Natural killer cell (primary cell): Measurements from ENCODE around the gene EXOC4. TPM values are rescaled to one million over a fixed set of nuclear protein-coding genes. Genes with fewer than 3 reads are reported as not detected.

Experiments
- ATAC-seq, 3 donors: fragments of 150-1000 bp in 2 of 3; fragments of 200-7000 bp in 1 of 3; cut with Tn5 transposase; 1 replicate in 1 of 3; 2 replicates in 2 of 3; pipeline ENCODE4 v1.10.0; 2021; ENCODE audit warnings: mild to moderate bottlenecking in 2 of 3, moderate library complexity in 2 of 3
- DNase-seq, 2 donors: peaks; one replicate each; pipeline versions ENCODE4 v3.0.0 to v3.0.0-alpha.2; 2013 to 2021; ENCODE audit warnings: mixed read lengths in 1 of 2
- H3K27ac ChIP-seq: one replicate; pipeline ENCODE4 v1.5.1; 2013; ENCODE audit warnings: mild to moderate bottlenecking, low read length
- H3K27me3 ChIP-seq: one replicate; pipeline ENCODE4 v1.6.1; 2013; ENCODE audit warnings: low read length; ENCODE audit not compliant: control insufficient read depth, insufficient read depth
- H3K36me3 ChIP-seq: one replicate; pipeline ENCODE4 v1.6.1; 2013; ENCODE audit warnings: low read length; ENCODE audit not compliant: control insufficient read depth, insufficient read depth
- H3K4me1 ChIP-seq: one replicate; pipeline ENCODE4 v1.6.1; 2013; ENCODE audit warnings: low read length; ENCODE audit not compliant: control insufficient read depth, insufficient read depth
- H3K4me3 ChIP-seq: one replicate; pipeline ENCODE4 v1.5.1; 2013; ENCODE audit warnings: low read length
- H3K9me3 ChIP-seq: one replicate; pipeline ENCODE4 v1.6.1; 2013; ENCODE audit warnings: low read length; ENCODE audit not compliant: control insufficient read depth, insufficient read depth
- H3K27ac Mint-ChIP-seq, 2 donors: one replicate each; pipeline ENCODE4 v1.8.0; 2022; ENCODE audit warnings: mild to moderate bottlenecking in 2 of 2, mixed read lengths in 2 of 2, moderate library complexity in 1 of 2
- H3K27me3 Mint-ChIP-seq, 2 donors: one replicate each; pipeline ENCODE4 v1.8.0; 2022; ENCODE audit warnings: low read depth in 2 of 2, mixed read lengths in 2 of 2
- H3K36me3 Mint-ChIP-seq: one replicate; pipeline ENCODE4 v1.8.0; 2022; ENCODE audit warnings: mixed read lengths
- H3K4me1 Mint-ChIP-seq, 2 donors: one replicate each; pipeline ENCODE4 v1.8.0; 2022; ENCODE audit warnings: mixed read lengths in 2 of 2
- H3K4me3 Mint-ChIP-seq: one replicate; pipeline ENCODE4 v1.8.0; 2022; ENCODE audit warnings: mild to moderate bottlenecking, moderate library complexity, mixed read lengths
- H3K9me3 Mint-ChIP-seq, 2 donors: one replicate each; pipeline ENCODE4 v1.8.0; 2022; ENCODE audit warnings: mixed read lengths in 2 of 2
- WGBS: methylation state at CpG from one replicate; pipeline ENCODE4 v1.1.7; 2013; ENCODE audit warnings: missing lambda C conversion rate; ENCODE audit not compliant: insufficient coverage; 5-methylcytosine and 5-hydroxymethylcytosine counted together
- intact Hi-C: fragments of 100-400 bp; cut with micrococcal nuclease; formaldehyde crosslinking; loops from one replicate; pipeline ENCODE4 v1.14.2; 2022
- total RNA-seq, 4 donors: library from RNA; stranded (reverse); fragments of 120-200 nt in 1 of 4; gene quantifications; one replicate each; pipeline versions ENCODE4 v1.2.3 to v1.2.4, GENCODE V29; 2013 to 2022
- TF ChIP-seq, protein P1 (sequence below): fragments of 200-600 bp; IDR thresholded peaks from one replicate; pipeline ENCODE4 v1.8.0; 2022; ENCODE audit warnings: antibody characterized with exemption

The EXOC4 gene
- total RNA-seq, 3 donors from 2014 or later (not counting 1 experiment from before 2014, with no cell fraction given), result 105 to 148 (median 123) TPM

- TF ChIP-seq, protein P1, sequence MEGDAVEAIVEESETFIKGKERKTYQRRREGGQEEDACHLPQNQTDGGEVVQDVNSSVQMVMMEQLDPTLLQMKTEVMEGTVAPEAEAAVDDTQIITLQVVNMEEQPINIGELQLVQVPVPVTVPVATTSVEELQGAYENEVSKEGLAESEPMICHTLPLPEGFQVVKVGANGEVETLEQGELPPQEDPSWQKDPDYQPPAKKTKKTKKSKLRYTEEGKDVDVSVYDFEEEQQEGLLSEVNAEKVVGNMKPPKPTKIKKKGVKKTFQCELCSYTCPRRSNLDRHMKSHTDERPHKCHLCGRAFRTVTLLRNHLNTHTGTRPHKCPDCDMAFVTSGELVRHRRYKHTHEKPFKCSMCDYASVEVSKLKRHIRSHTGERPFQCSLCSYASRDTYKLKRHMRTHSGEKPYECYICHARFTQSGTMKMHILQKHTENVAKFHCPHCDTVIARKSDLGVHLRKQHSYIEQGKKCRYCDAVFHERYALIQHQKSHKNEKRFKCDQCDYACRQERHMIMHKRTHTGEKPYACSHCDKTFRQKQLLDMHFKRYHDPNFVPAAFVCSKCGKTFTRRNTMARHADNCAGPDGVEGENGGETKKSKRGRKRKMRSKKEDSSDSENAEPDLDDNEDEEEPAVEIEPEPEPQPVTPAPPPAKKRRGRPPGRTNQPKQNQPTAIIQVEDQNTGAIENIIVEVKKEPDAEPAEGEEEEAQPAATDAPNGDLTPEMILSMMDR, result no peak
Measured at GRCh38 chr7:133560900-133561299, 308.0 kb downstream of the EXOC4 start.

GRCh38 chr7:133561396-133561795 is 308.5 kb downstream of the EXOC4 start:
- Mint-ChIP-seq H3K27ac (no peak overlapping the region), H3K4me3 (no peak overlapping the region), H3K36me3 (no peaks in the 10 kb centered on the region), H3K27me3 (no peaks in the 10 kb centered on the region), H3K9me3 (no peaks in the 10 kb centered on the region), H3K4me1 (peaks cover 0 to 4% of the 10 kb centered on the region in 2 donors)
- ATAC-seq, result no peak
- Histone ChIP-seq H3K27ac (no peak overlapping the region), H3K9me3 (no peaks in the 10 kb centered on the region), H3K36me3 (no peaks in the 10 kb centered on the region), H3K4me3 (no peak overlapping the region), H3K4me1 (no peaks in the 10 kb centered on the region), H3K27me3 (no peaks in the 10 kb centered on the region)
- no peak for DNase-seq
- 100% methylated on average over 3 of the region's 3 CpGs for WGBS
- intact Hi-C loops, result no loop called here
- TF ChIP-seq, protein P1, result no peak

More at GRCh38 chr7:133560900-133561299, 308.0 kb downstream of the EXOC4 start:
- Mint-ChIP-seq H3K27ac (no peak overlapping the region), H3K4me3 (no peak overlapping the region), H3K4me1 (peaks cover 0 to 6% of the 10 kb centered on the region in 2 donors), H3K9me3 (no peaks in the 10 kb centered on the region), H3K27me3 (no peaks in the 10 kb centered on the region), H3K36me3 (no peaks in the 10 kb centered on the region)
- H3K4me1 ChIP-seq, result no peaks in the 10 kb centered on the region
- H3K9me3 ChIP-seq, result no peaks in the 10 kb centered on the region
- 87% methylated on average over 2 of the region's 2 CpGs for WGBS
- no peaks in the 10 kb centered on the region for H3K27me3 ChIP-seq
- H3K4me3 ChIP-seq, result no peak overlapping the region
- intact Hi-C loops, result no loop called here
- no peaks in the 10 kb centered on the region for H3K36me3 ChIP-seq
- no peak for DNase-seq
- no peak for ATAC-seq
- H3K27ac ChIP-seq, result no peak overlapping the region

DNA sequence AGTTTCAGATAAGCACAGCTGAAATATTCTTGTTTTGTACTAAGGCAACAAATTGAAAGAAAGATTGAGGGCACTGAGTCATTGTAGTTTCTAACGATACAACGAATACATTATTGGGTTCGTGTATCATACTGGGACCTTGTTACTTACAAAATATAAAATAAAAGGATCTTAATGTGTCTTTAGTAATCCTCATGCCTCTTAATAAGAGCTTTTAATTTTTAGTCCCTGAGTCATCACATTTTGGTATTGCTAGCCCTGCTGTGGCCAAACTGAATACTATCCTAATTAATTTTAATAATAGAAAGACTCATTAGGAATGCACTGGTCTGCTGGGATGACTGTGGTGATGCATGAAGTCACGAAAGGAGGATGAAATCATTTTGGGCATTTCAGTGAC is 309.7 kb downstream of the EXOC4 start:
- H3K4me3 Mint-ChIP-seq, result no peak overlapping the region
- H3K9me3 Mint-ChIP-seq, result no peaks in the 10 kb centered on the region
- no peaks in the 10 kb centered on the region for H3K27me3 ChIP-seq
- H3K4me1 Mint-ChIP-seq, result no peaks in the 10 kb centered on the region
- H3K36me3 Mint-ChIP-seq, result no peaks in the 10 kb centered on the region
- H3K36me3 ChIP-seq, result no peaks in the 10 kb centered on the region
- WGBS, result 93% methylated on average over 1 of the region's 4 CpGs
- H3K9me3 ChIP-seq, result peaks cover 3% of the 10 kb centered on the region
- no peaks in the 10 kb centered on the region for H3K27me3 Mint-ChIP-seq
- TF ChIP-seq, protein P1, result no peak
- ATAC-seq (no peak), DNase-seq (no peak)
- H3K4me1 ChIP-seq, result no peaks in the 10 kb centered on the region
- no peak overlapping the region for H3K4me3 ChIP-seq
- intact Hi-C loops, result no loop called here
- no peak overlapping the region for H3K27ac ChIP-seq
- no peak overlapping the region for H3K27ac Mint-ChIP-seq

- DNase-seq (no peak), ATAC-seq (no peak)
- TF ChIP-seq, protein P1, result no peak
- H3K4me1 Mint-ChIP-seq, result no peaks in the 10 kb centered on the region
- Histone ChIP-seq H3K36me3 (no peaks in the 10 kb centered on the region), H3K27ac (no peak overlapping the region), H3K4me1 (no peaks in the 10 kb centered on the region), H3K4me3 (no peak overlapping the region), H3K9me3 (peaks cover 4% of the 10 kb centered on the region), H3K27me3 (no peaks in the 10 kb centered on the region)
- intact Hi-C loops, result no loop called here
- WGBS, result 66% methylated on average over 5 of the region's 5 CpGs
- no peak overlapping the region for H3K27ac Mint-ChIP-seq
- H3K9me3 Mint-ChIP-seq, result no peaks in the 10 kb centered on the region
- no peaks in the 10 kb centered on the region for H3K27me3 Mint-ChIP-seq
- H3K36me3 Mint-ChIP-seq, result no peaks in the 10 kb centered on the region
- no peak overlapping the region for H3K4me3 Mint-ChIP-seq
Measured at GRCh38 chr7:133563251-133563650, 310.4 kb downstream of the EXOC4 start.
